ENCODE results near the gene MRGPRX3.

Gene MRGPRX3

DNA sequence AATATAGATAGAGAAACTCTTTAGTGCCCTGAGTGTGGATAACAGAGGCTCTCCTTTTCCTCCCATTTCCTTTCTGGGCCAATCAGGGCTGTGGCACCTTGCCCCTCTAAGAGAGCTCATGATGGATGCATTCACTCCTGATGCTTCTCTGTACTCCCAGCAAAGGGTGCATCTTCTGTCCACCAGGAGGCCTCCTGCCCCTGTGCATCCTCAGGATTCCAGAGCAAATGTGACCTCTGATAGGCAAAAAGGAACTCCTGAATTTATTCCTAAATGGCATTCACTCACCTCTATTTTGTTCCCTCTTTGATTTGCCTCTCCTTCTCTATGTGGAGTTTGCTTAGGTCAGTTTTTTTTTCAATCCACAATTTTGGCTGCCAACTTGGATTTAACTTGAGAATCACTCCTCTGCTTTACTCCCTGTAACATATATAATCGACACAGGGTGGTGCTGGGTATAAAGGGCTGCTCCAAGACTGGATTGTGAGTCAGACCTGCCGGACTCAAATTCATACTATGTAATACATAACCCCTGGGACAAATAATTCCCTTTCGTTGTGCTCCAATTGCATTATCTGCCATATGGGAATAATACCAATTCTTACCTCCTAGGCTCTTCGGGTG lies 39.1 kb downstream of the MRGPRX3 start:
- FAIRE-seq, result no peak

DNA sequence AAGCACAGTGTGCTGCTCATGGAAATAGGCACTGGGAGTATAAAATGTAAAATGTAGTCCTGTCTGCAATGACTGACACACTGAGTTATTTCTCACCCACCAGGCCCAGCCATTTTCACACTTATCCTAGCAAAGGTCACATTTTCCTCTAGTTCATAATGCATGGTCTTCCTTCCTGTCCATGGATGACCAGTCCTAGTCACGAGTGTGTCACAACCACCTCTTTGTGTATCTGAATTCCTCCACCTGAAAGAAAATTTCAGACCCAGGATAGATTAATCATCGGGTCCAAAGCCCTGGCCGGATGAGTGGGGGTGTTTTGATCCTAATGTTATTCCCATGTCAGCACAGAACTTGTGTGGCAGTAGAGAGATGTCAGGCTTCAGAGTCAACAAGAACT lies 40.3 kb downstream of the MRGPRX3 start, which contains the start of gene MRGPRX4:
Gene MRGPRX4 (plus strand): TSS at position 172 of the 400 bp plus-strand sequence. CDS start 420 bp downstream, outside the sequence.
- FAIRE-seq, result no peak

DNA sequence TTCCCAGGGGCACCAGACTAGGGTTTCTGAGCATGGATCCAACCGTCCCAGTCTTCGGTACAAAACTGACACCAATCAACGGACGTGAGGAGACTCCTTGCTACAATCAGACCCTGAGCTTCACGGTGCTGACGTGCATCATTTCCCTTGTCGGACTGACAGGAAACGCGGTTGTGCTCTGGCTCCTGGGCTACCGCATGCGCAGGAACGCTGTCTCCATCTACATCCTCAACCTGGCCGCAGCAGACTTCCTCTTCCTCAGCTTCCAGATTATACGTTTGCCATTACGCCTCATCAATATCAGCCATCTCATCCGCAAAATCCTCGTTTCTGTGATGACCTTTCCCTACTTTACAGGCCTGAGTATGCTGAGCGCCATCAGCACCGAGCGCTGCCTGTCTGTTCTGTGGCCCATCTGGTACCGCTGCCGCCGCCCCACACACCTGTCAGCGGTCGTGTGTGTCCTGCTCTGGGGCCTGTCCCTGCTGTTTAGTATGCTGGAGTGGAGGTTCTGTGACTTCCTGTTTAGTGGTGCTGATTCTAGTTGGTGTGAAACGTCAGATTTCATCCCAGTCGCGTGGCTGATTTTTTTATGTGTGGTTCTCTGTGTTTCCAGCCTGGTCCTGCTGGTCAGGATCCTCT lies 41.0 kb downstream of the MRGPRX3 start:
- no peak for FAIRE-seq
